GM12873 (cell line): ENCODE data around the gene THAP3.

Experiments used
- TF ChIP-seq, protein P1 (sequence below): IDR thresholded peaks from 2 replicates; pipeline ENCODE4 v1.5.1; 2012; ENCODE audit warnings: low read depth, mild to moderate bottlenecking, moderate library complexity, low read length, control low read depth; ENCODE audit not compliant: insufficient read depth; ENCODE audit errors: missing control alignments

Gene THAP3

DNA sequence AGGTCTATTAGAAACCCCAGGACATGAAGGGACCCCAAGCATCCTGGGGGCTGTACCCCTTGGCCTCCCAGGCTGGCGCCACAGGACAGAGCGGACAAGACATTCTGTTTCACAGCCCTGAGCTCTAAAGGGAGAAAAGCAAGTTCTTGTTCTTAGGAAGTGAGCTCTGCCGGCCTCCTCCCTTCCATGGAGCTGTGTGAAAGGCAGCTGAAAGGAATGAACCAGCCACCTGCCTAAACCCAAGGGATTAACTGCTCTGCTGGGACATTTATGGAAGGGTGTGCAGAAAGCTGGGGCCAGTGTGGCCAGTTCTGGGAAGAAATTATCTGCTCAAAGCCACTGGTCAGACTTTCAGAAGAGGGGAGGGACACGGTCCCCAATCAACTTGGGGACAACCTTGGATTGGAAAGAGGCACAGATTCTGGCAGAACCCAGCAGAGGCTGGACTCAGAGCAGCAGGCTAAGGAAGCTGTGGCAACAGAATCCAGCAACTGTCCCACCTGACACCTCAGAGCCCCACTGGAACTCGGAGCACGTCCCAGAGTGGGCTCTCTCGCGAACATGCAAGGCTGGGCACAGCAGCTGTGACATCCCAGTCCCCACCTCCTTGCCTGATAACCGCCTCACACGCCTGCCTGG, 24.1 kb upstream of the THAP3 start:
- TF ChIP-seq, protein P1, sequence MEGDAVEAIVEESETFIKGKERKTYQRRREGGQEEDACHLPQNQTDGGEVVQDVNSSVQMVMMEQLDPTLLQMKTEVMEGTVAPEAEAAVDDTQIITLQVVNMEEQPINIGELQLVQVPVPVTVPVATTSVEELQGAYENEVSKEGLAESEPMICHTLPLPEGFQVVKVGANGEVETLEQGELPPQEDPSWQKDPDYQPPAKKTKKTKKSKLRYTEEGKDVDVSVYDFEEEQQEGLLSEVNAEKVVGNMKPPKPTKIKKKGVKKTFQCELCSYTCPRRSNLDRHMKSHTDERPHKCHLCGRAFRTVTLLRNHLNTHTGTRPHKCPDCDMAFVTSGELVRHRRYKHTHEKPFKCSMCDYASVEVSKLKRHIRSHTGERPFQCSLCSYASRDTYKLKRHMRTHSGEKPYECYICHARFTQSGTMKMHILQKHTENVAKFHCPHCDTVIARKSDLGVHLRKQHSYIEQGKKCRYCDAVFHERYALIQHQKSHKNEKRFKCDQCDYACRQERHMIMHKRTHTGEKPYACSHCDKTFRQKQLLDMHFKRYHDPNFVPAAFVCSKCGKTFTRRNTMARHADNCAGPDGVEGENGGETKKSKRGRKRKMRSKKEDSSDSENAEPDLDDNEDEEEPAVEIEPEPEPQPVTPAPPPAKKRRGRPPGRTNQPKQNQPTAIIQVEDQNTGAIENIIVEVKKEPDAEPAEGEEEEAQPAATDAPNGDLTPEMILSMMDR: no peak

DNA sequence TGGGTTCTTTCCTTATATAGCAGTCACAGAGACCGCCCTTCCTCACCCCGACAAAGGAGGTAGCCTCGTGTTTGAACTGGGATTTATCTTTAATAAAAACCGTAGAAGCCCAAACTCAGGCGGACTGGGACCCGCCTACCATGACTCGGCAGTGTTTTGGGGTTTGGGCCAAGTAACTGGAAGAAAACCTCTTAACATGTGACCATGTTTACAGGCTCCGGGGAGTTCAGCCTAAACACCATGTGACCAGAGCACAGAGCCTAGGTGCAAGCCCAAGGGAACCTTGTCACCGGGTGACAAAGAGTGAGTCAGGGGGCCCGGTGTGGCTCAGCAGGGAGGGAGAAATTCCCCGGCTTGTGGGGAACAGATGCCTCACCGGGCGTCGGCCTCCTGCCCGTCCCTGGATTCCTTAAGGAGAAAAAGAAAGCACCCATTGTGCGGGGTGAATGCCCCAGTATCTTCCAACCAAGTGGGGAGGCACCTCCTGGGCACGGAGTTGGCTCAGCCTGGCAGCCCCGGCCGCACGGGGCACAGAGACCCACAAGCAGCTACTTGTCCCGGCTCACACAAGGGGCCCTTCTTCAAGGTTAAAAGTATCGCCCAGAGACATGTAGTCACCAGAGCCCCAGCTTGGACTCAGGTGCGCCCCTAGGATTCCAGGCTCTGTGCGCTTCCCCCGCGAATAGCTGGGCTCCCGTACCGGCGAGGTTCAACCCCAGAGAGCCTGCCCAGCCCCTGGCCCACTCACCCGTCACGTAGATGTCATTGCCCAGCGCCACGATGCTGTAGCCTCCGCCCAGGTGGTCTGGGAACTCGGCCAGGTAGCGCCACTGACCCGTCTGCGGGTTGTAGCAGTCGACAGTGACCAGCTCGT, 23.4 kb upstream of the THAP3 start:
- TF ChIP-seq, protein P1: no peak

DNA sequence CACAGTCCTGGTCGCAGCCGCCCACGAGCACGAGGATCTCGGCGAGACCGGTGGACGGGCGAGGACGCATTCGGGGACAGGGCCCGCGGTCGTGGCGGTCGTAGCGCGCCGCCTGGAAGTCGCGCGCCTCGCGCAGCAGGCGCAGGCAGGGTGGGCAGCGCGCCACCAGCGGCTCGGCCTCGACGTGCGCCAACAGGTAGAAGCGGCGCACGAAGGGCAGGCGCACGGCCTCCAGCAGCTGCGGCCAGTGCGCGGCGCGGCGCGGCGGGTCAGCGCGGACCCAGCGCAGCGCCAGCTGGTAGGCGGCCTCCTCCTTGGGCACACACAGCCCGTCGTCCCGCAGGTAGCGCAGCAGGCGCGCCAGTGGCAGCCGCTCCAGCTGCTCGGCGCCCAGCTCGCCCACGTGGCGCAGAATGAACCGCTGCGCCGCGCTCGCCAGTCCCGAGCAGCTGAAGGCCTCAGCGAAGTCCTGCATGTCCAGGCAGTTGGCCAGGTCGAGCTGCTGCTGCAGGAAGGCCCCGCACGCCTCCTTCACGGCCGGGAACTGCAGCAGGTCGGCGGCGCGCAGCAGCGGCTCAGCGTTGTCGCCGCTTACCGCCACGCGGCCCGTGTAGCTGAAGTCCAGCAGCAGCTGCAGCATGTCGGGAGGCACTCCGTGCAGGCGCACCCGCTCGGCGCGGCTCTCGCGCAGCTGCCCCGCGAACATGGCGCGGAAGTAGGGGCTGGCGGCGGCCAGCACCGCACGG, 22.6 kb upstream of the THAP3 start:
- TF ChIP-seq, protein P1: no peak

DNA sequence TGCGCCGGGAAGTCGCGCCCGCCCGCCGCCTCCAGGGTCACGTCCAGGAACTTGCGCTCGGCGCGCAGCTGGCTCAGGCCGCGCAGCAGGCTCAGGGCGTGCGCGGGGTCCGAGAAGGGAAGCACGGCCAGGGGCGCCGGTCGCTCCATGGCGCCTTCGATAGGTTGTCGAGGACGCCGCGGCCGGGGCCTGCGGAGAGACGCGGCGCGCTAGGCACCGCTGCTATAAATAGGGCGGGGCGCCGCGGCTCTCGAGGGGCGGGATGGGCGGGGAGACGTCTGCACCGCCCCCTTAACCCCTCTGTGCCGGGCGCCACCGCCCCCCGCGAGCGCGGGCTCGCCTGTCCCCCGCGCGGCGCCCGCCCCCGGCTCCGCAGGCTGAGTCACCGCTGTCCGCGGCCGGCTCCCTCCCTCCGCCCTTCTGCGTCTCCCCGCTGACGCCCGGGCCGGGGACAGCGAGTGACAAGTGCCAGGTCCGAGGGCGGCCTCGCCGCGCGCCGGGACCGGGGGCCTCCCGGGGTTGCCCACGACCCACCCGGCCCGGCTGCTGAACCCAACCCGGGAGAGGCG, 21.9 kb upstream of the THAP3 start, which contains the start of gene KLHL21:
KLHL21 (minus strand) TSS at position 201 of the 569 bp plus-strand sequence; CDS start at position 149, 52 bp downstream.
- TF ChIP-seq, protein P1: no peak

DNA sequence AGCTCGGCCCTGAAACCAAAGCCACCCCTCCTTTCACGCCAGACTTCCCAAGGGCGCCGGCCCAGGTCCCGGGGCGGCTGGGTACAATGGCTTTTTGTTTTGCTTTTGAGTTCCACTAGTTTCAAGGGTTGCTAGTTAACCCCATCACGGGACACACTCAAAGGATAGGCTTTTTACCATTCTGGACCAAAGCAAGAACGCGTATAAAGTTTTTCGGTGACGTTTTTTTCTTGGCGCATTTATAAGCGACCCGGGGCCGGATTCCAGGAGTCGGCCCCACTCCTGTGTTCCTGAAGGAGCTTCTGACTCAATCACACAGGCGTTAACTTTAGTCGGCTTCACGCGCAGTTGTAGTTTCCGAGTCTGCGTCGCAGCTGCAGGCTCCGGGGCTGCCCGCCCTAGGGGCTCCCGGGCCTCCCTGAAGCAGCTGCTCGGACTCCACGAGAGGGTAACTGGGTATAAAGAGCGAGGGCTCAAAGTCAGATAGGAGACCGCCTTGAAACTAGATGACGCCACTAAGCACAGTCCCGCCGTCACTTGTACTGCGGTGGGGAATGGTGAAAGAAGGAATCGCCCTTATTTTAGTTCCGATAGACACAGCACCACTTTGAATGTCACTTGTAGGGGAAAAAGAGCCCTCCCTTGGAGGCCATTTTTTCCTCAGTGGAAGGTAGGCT, 21.3 kb upstream of the THAP3 start:
- TF ChIP-seq, protein P1: no peak

DNA sequence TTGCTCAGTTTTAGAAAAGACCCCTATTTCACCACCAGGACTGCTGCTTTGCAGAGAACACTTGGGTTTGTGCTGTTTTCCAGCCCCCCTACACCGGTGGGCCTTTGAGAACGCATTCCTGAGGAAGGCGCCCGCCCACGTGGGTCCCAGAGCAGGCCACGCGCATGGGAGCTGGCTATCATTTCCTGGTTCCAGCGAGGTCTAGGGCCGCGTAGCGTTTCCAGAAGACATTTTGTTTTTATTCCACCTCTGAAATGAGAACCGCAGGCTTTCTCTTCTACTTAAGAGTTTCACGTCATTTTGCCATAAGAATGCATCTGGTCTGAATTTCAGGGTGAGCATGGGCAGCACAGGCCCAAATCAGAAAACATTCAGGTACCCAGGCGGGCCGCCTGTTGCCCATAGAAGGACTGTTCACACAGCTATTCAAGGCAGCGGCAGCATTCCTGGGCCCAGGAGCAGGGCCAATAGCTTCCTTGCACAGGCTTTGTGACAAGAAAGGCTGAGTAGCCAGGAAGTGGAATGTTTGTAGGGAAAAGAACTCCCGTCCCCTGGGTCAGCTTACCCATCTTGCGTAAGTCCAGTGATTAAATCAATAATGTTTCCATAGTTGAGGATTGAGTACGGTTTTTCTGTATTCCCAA, 20.6 kb upstream of the THAP3 start:
- TF ChIP-seq, protein P1: no peak
